OCI-LY3 (cell line): ENCODE measurements around the gene POLN.

Experiments used
- CTCF ChIP-seq: fragments of 200-600, 300-600 bp; sonication (generic); IDR thresholded peaks from 2 replicates; pipeline ENCODE4 v1.5.1; 2014; ENCODE audit warnings: antibody characterized with exemption, low read length, low read depth
- EZH2phosphoT487 ChIP-seq: fragments of 200-600 bp; shearing (Covaris generic); IDR thresholded peaks from 2 replicates; pipeline ENCODE4 v1.6.1; 2018; ENCODE audit warnings: antibody characterized with exemption, mixed run types, low read depth

GRCh38 chr4:2212831-2213230 lies 29.1 kb downstream of the POLN start:
- TF ChIP-seq CTCF (no peak), EZH2phosphoT487 (no peak)
